ENCODE results near the gene LINC01488.

Gene LINC01488

GRCh38 chr11:69480547-69481392 lies 693 bp upstream of the LINC01488 start:
- DNase-seq: no peak

- DNase-seq: no peak
Observed at GRCh38 chr11:69482322-69482721, 859 bp downstream of the LINC01488 start.

GRCh38 chr11:69483170-69483569 lies 1.7 kb downstream of the LINC01488 start:
- no peak for DNase-seq

DNA sequence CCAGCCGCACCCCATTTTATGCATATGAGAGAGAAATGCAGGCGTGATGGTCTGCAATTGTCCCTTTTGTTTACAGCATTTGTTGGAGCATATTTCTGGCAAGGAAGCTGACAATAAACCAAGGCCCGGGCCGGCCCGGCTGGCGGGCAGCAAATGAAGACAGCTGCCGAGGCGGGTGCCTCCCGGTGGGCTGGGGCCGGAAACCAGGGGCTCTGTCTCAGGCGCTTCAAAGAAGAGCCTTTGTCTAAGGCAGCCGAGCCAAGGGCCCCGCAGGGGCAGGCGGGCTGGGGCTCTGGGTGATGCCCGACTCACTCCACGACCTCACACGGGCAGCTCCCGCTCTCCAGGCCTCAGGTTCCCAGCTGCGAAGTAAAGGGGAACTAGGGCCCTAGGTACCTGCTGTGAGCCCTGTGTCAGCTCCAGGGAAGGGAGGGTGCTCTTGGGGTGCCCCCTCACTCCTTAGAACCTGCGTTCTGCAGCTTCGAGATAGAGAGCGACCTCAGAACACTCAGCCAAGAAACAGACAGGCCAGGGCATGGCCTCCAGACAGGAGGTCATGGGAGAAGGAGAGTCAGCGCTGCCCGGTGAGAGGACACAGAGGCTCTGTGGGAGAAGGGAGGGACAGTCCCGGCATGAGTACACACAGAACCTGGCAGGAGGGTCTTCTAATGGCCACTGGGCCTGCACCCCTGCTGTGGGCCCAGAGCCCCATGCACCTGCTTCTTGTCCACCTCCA lies 2.4 kb downstream of the LINC01488 start:
- DNase-seq: no peak

GRCh38 chr11:69484427-69485259 lies 3.2 kb downstream of the LINC01488 start:
- no peak for DNase-seq

GRCh38 chr11:69485337-69486041 lies 4.0 kb downstream of the LINC01488 start:
- DNase-seq: no peak

DNA sequence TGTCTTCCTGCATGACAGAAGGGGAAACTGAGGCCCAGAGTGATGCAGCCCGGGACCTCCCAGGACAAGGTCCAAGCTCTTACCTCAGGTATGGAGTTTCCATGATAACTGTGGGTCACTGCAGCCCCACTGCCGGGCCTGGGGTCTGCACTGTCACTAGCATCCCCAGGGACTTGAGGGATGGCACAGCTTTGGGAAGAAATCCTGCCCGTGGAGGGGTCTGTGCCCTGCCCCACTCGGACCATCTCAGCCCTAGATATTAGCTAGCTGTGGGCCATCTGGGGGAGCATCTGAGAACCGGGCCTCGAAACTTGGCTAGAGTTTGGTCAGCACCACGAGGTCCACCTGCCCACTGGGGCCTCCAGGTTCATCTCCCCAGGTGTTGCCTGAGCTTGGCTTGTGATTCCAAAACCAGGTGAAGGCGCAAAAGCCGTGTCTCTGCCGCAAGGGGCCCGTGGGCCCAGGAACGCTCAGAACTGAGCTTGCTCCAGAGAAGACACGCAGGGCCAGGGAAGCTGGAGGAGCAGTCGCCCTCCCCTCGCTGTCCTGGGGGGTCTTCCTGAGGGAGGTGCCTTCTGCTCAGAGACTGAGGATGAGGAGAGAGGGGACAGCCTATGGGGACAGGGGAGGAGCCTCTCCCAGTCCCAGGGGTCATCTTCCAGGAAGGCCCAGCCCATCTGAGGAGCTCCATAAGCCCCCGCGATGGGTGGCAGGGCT lies 4.8 kb downstream of the LINC01488 start:
- DNase-seq: no peak

DNA sequence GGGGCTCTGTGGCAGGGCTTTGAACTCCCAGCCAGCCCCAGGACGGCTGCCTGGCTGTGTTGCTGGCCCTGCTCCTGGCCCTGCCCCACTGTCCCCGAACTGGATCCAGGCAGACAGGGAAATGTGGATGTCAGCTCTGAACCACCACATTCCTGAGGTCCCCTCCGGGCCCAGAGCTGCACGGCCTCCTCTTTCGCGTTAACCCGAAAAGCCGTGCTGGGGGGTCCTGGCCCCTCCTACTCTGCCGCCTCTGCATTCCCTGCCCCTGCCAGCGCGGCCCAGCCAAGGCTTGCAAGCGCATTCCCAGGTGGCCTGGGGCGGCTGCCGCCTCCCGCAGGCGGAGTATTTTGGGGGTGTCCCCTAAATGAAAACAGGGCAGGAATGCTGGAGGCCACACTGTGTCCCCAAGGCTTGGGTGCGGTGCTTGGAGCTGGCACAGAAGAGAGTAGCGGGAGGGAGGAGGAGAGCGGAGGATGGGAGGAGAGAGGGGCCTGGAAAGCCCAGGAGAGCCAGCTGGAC lies 5.4 kb downstream of the LINC01488 start:
- no peak for DNase-seq

DNA sequence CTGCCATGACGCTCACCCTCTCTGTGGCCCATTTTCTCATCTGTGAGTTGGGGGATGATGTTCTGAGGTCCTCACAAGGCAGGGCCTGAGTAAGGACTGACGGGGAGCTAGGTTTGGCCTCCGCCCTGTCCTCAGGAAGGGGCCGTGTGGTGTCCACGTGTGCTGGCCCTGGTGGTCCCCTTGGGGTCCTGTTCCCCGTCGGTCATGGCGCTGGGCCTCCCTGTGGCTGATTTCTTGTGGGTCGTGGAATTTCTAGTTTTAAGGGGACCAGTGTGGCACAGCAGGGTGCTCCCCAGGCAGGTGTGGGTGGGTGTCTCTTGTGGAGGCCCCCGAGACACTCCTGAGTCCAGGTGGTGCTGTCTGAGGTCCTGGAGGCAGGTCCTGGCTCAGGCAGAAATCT lies 5.9 kb downstream of the LINC01488 start:
- no peak for DNase-seq

DNA sequence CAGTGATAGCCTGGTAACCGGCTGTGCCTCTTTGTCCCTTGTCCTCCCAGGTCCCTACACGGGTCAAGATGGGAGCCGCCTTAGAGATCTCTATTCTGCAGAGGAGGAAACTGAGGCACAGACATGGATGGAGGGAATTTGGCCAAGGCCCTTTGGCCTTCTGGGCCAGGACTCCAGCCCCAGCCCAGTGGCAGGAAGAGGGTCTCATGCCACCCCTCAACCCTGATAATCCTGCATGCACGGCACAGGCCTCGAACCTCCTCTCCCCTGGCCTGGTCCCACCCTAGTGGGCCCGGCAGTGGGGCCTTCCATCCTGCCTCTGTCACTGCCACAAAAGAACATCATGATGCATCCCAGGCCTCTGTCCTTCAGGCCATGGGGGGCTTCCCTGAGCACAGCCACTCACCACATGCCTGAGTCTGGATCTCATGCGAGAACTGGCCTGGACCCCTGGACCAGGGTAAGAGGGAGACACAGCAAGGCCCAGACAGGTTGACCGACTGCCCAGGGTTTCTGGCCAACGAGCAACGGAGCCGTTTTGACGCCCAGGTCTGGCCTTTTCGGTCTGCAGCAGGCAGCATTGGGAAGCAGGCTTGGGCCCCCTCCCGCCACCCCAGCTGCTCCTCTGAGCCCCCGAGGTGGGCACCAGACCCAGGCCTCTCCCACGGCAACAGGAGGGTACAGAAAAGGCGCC lies 6.5 kb downstream of the LINC01488 start:
- DNase-seq: no peak

- no peak for DNase-seq
Observed at GRCh38 chr11:69488543-69488940, 7.1 kb downstream of the LINC01488 start.

GRCh38 chr11:69489031-69489745 lies 7.7 kb downstream of the LINC01488 start:
- no peak for DNase-seq

DNA sequence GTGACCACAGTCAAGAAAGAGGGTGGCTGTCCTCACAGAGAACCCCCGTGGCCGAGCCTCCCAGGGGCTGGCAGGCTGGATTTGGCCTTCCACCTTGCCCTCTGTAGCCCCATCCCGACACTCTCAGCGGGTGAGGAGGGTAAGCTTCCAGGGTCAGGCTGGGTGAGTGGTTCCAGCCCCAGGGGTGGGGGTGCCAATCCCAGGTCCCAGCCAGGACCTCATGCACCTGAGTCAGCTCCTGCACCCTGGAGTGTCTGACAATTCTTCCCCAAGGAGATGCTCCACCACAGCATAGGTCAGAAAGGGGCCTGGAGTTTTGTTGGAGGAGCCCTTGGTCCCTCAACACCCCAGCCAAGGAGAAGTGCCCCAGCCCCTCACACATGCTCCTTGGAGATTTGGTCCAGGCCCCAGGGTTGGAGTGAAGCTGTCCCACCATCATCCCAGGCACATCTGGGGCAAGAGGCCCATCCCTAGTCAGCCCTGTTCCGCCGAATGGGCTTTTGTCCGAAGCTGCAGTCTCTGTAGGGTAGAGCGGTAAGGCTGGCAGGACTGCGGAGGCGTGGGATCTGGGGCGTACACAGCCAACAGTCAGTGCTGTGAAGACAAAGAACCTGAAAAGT lies 8.4 kb downstream of the LINC01488 start:
- DNase-seq: no peak

GRCh38 chr11:69490516-69490915 lies 9.1 kb downstream of the LINC01488 start:
- no peak for DNase-seq

DNA sequence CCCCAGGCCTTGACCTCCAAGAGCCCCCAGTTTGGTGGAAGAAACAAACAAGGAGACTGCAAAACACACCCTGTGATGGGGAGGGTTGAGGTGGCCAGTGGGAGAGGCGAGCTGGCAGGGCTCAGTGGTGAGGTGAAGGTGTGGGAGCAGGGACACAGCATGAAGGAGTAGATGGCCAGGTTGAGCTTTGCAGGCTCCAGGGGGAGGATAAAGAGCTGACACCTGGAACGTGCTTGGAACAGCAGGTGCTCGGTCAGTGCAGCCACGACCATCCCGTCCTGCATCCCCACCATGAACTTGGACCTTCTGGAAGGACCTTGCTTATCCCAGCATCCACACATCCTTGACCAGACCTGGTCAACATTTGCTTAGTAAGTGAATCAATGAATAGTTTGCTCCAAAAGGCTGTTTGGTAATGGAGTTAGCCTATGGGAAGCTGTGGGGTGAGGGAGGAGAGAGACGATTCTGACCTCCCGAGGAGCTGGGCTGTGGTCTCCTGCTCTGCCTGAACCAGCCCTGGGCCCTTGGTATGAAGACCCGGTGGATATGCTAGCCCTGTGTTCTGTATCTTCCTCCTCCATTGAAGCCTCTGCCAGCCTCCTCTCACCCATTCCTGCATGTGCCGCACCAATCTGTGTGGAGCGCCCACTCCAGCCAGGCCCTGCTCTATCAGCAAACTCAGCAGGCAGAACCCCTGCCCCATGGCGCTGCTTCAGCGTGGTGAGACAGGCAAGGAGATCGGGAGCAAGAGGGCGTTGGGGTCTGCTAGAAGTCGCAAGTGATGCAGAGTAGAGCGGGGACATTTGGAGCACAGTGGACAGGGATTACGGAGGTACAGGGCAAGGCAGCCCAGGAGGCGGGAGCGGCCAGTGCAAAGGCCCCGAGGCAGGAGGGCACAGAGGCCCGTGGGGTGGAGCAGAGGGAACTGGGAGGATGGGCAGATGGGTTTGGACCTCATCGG lies 9.9 kb downstream of the LINC01488 start:
- DNase-seq: no peak

DNA sequence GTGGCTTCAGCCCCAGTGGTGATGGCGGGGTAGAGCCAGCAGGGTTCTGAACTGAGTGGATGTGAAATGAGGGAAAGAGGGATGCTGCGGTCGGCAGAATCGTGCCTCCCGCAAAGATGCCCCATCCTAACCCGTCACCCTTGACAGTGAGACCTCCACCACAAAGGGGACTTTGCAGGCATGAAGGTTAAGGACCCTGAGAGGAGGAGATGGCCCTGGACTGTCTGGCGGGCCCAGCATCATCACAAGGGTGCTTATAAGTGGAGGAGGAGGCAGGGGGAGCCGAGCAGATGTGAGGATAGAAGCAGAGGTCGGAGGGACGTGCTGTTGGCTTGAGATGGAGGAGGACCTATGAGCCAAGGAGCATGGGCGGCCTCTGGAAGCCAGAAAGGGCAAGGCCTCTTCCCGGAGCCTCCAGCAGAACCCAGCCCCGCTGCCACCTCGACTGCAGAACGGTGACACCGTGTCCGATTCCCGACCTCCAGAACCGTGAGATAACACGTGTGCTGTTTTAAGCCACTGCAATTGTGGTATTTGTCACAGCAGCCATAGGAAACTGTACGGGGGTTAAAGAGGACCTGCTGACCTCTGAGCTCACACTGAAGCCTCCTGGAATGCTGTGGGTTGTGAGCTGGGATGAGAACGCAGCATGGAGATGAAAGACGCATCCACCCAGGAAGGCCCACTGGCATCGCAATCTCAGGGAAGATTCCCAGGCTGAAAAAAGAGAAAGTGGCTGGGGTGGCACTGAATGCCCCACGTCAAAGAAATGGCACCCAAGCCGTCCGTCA lies 10.9 kb downstream of the LINC01488 start:
- no peak for DNase-seq

DNA sequence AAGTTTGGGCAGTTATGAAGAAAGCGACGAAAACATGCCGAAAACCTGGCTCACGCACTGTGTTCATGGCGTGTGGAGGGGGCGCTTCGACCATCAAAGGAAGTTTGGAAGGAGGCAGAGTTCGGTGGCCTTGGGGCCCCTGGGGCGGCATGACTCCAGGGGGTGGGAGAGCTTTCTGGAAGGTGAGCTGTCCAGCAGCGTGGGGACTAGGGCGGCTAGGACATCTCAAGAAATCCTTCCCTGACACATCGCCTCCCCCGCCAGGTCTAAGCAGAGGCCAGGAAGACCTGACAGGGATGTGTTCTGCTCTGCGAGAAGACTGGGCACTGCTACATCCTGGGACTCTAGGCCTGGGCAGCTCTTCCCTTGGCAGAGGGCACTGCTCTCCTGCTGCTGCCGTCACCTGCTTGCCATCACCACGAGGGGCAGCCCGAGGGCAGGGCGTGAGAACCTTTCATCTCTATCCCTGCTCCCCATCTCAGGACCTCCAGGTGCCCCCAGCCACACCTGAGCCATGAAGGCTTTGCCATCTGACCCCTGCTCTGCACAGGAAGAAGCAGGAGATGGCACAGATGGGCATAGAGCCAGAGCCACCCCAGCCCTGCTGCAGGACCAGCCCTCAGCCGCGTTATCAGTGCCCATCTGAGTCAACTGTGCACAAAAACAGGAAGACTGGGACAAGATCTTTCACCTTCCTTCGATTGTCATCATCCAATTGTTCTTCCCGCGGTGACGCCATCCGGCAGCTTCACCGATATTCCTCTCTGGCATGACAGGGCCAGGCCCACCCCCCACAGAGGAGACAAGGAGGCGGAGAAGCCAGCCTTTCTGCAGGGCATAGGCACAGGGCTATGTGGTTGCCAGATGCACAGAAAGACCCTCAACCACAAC lies 12.7 kb downstream of the LINC01488 start:
- no peak for DNase-seq
